ENCODE data around the gene FADS1. TPM values are rescaled to one million over a fixed set of nuclear protein-coding genes. Genes with fewer than 3 reads are reported as not detected.

The FADS1 gene
- total and polyA plus RNA-seq, 2 donors from 2014 or later: 6.7 to 19.5 TPM

DNA sequence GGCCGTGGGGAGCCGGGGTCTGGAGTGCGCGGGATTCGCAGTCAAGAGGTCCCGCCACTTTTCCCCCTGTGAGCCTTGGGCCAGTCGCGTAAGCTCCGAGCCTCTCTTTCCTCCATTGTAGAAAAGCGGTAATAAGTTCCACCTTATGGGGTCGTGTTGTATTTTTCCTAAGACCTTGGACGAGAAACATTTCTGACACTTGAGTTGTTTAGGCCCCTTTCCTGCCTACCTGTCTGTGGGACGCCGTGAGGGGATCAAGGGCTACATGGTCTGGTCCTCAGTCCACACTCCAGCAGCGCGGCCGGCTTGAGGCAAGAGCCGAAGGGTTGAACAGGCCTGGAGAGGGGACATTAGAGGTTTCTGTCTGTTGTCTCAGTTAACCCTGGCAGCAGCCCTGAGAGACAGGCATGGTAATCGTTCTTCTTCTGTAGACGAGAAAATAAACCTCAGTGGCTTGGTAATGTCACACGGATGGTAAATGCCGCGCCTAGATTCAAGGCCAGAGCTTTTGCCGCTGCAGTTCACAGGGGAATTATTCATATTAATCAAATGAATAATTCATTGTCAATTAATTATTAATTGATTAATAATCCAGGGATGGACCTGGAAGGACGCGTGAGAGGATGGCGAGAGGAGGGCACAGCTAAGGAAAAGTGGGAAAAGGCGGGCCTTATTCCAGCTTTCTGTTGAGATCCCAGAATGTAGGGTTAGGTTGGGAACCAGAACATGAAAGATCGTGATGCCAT is 23.5 kb downstream of the FADS1 start:
- intact Hi-C loops (cut with DNase I): no loop called here
- peaks cover 9 to 15% (median 10%) of the 10 kb centered on the region in 3 donors for H3K36me3 ChIP-seq (ENCODE audit: control insufficient read depth in 2 of 3, insufficient read depth in 3 of 3, low read length in 3 of 3)
- H3K9me3 ChIP-seq (ENCODE audit: control insufficient read depth in 2 of 3, insufficient read depth in 1 of 3, low read length in 3 of 3): no peaks in the 10 kb centered on the region
- TF ChIP-seq CTCF (IDR thresholded peaks at IDR 0.05; ENCODE audit: borderline replicate concordance, extremely low read depth, insufficient read depth): no peak
- FAIRE-seq: no peak
- peak overlapping the region; percentile 96 to 99 (median 98) for H3K4me3 ChIP-seq (ENCODE audit: low read length in 3 of 3)
- peak overlapping the region; percentile 3 to 94 (median 88) for H3K9ac ChIP-seq (ENCODE audit: low read length in 3 of 3)
- peak in 2 of 5 donors; percentile 33 to 55 for DNase-seq
- peak overlapping the region in 1 of 2 donors; percentile 99 for H3K27ac ChIP-seq (ENCODE audit: low read depth in 2 of 2, low read length in 2 of 2)
- H3K27me3 ChIP-seq (ENCODE audit: control insufficient read depth, insufficient read depth, low read length): no peaks in the 10 kb centered on the region
- peaks cover 3 to 13% (median 11%) of the 10 kb centered on the region in 3 donors for H3K4me1 ChIP-seq (ENCODE audit: control insufficient read depth in 2 of 3, insufficient read depth in 2 of 3, low read depth in 1 of 3, low read length in 3 of 3)

DNA sequence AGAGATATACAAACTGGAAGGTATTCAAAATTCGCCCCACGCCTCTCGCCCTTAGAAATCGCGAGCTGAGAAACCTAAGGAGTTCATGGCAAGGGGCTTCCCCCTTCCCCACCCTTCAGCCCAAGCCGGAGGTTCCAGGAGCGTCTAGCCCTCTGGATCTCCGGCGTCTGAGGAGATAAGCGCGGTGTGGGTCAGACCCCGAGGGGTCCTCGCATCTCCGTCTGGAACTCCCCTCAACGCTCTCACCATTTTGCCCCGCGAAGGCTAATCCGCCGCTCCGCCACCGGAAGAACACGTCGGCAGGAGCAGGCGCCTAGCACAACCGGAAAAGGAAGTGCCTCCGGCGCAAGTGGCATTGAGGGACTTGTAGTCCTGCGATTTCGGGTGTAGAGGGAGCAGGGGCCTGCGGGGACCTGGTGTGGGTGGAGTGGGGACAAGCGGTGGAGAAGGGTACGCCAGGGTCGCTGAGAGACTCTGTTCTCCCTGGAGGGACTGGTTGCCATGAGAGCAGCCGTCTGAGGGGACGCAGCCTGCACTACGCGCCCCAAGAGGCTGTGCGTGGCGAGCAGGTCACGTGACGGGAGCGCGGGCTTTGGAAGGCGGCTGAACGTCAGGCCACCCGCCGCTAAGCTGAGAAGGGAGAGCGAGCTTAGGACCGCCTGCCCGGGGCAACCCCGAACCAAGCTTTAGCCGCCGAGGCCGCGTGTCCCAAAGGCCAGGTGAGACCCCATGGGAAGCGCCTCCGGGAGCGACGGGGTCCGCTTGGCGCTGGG is 24.3 kb downstream of the FADS1 start, which contains the start of the genes FEN1 and TMEM258:
TSS of gene FEN1 (plus strand) at position 602 of the 773 bp plus-strand sequence. CDS start 2,451 bp downstream, outside the sequence.
TSS of gene TMEM258 (minus strand) at position 290 of the 773 bp plus-strand sequence. CDS start at position 249, 41 bp downstream.
- Histone ChIP-seq H3K27ac (ENCODE audit: low read depth in 2 of 2, low read length in 2 of 2) (peak within 1 kb of the TSS; percentile 96 to 99), H3K4me3 (ENCODE audit: low read length in 3 of 3) (peak within 1 kb of the TSS; percentile 96 to 99 (median 98)), H3K27me3 (ENCODE audit: control insufficient read depth, insufficient read depth, low read length) (no peaks in the 10 kb centered on the region), H3K9me3 (ENCODE audit: control insufficient read depth in 2 of 3, insufficient read depth in 1 of 3, low read length in 3 of 3) (no peaks in the 10 kb centered on the region), H3K9ac (ENCODE audit: low read length in 3 of 3) (peak within 1 kb of the TSS; percentile 88 to 97 (median 94)), H3K4me1 (ENCODE audit: control insufficient read depth in 2 of 3, insufficient read depth in 2 of 3, low read depth in 1 of 3, low read length in 3 of 3) (peaks cover 3 to 13% (median 8%) of the 10 kb centered on the region in 3 donors), H3K36me3 (ENCODE audit: control insufficient read depth in 2 of 3, insufficient read depth in 3 of 3, low read length in 3 of 3) (peaks cover 10 to 20% (median 14%) of the 10 kb centered on the region in 3 donors)
- intact Hi-C loops (cut with DNase I): no loop called here
- peak; percentile 92 to 98 (median 97) for DNase-seq
- FAIRE-seq: no peak
- TF ChIP-seq CTCF (IDR thresholded peaks at IDR 0.05; ENCODE audit: borderline replicate concordance, extremely low read depth, insufficient read depth): peak; percentile 8

- Histone ChIP-seq H3K9me3 (ENCODE audit: control insufficient read depth in 2 of 3, insufficient read depth in 1 of 3, low read length in 3 of 3) (no peaks in the 10 kb centered on the region), H3K27ac (ENCODE audit: low read depth in 2 of 2, low read length in 2 of 2) (peak overlapping the region; percentile 96 to 99), H3K27me3 (ENCODE audit: control insufficient read depth, insufficient read depth, low read length) (no peaks in the 10 kb centered on the region), H3K9ac (ENCODE audit: low read length in 3 of 3) (peak overlapping the region; percentile 88 to 97 (median 94)), H3K4me3 (ENCODE audit: low read length in 3 of 3) (peak overlapping the region; percentile 96 to 99 (median 98)), H3K4me1 (ENCODE audit: control insufficient read depth in 2 of 3, insufficient read depth in 2 of 3, low read depth in 1 of 3, low read length in 3 of 3) (peaks cover 3 to 13% (median 5%) of the 10 kb centered on the region in 3 donors), H3K36me3 (ENCODE audit: control insufficient read depth in 2 of 3, insufficient read depth in 3 of 3, low read length in 3 of 3) (peaks cover 10 to 27% (median 18%) of the 10 kb centered on the region in 3 donors)
- no peak for TF ChIP-seq CTCF (IDR thresholded peaks at IDR 0.05; ENCODE audit: borderline replicate concordance, extremely low read depth, insufficient read depth)
- DNase-seq (peak; percentile 76 to 95 (median 87)), FAIRE-seq (no peak)
- intact Hi-C loops (cut with DNase I): no loop called here
Measured at GRCh38 chr11:61791737-61792309, 25.0 kb downstream of the FADS1 start.
